OCI-LY3 (cell line): Measurements from ENCODE around the gene B4GALNT3.
A peak's percentile ranks its signal among the peaks of the same experiment; 100 is the strongest.

Source experiments
- H2AFZ ChIP-seq: fragments of 200-600, 300-600 bp; shearing (Covaris generic); 2 replicates; pipeline ENCODE4 v1.6.0; 2014; ENCODE audit warnings: antibody characterized with exemption, low read depth, low read length
- H3K27ac ChIP-seq: fragments of 200-600, 300-600 bp; sonication (generic); 2 replicates; pipeline ENCODE4 v1.5.1; 2014; ENCODE audit warnings: mild to moderate bottlenecking, low read length, moderate library complexity, mixed read lengths
- H3K27me3 ChIP-seq: fragments of 200-600, 300-600 bp; sonication (generic); 2 replicates; pipeline ENCODE4 v1.6.1; 2014; ENCODE audit warnings: low read depth, low read length, mixed read lengths
- H3K36me3 ChIP-seq: fragments of 200-600, 300-600 bp; sonication (generic); replicated peaks from 2 replicates; pipeline ENCODE3; 2014; ENCODE audit warnings: low read depth, low read length, mixed read lengths
- H3K4me1 ChIP-seq: fragments of 300-600, 200-600 bp; sonication (generic); 2 replicates; pipeline ENCODE4 v1.6.1; 2014; ENCODE audit warnings: low read length, mixed read lengths
- H3K4me2 ChIP-seq: fragments of 200-600, 300-600 bp; sonication (generic); 2 replicates; pipeline ENCODE4 v1.6.1; 2014; ENCODE audit warnings: low read length, mixed read lengths
- H3K4me3 ChIP-seq: fragments of 300-600, 200-600 bp; sonication (generic); 2 replicates; pipeline ENCODE4 v1.5.1; 2014; ENCODE audit warnings: antibody characterized with exemption, mild to moderate bottlenecking, low read length, moderate library complexity
- H3K79me2 ChIP-seq: fragments of 300-600, 200-600 bp; shearing (Covaris generic); 2 replicates; pipeline ENCODE4 v1.6.1; 2014; ENCODE audit warnings: mild to moderate bottlenecking, low read length, mixed read lengths
- H3K9ac ChIP-seq: fragments of 300-600, 200-600 bp; shearing (Covaris generic); 2 replicates; pipeline ENCODE4 v1.6.0; 2014; ENCODE audit warnings: mild to moderate bottlenecking, low read length, moderate library complexity
- H3K9me3 ChIP-seq: fragments of 200-600, 300-600 bp; shearing (Covaris generic); 2 replicates; pipeline ENCODE4 v1.6.1; 2014; ENCODE audit warnings: low read length, mixed read lengths; ENCODE audit not compliant: insufficient read depth
- H4K20me1 ChIP-seq: fragments of 200-600, 300-600 bp; sonication (generic); 2 replicates; pipeline ENCODE4 v1.6.1; 2016; ENCODE audit warnings: low read length, mixed read lengths; ENCODE audit not compliant: insufficient read depth
- CTCF ChIP-seq: fragments of 200-600, 300-600 bp; sonication (generic); IDR thresholded peaks from 2 replicates; pipeline ENCODE4 v1.5.1; 2014; ENCODE audit warnings: antibody characterized with exemption, low read length, low read depth
- EZH2phosphoT487 ChIP-seq: fragments of 200-600 bp; shearing (Covaris generic); IDR thresholded peaks from 2 replicates; pipeline ENCODE4 v1.6.1; 2018; ENCODE audit warnings: antibody characterized with exemption, mixed run types, low read depth

B4GALNT3 gene

GRCh38 chr12:442235-442884, 17.4 kb upstream of the B4GALNT3 start:
- Histone ChIP-seq H3K4me3 (no peak overlapping the region), H3K27ac (no peak overlapping the region), H3K9me3 (no peaks in the 10 kb centered on the region), H3K79me2 (no peaks in the 10 kb centered on the region), H3K4me1 (no peaks in the 10 kb centered on the region), H2AFZ (no peak overlapping the region), H3K4me2 (no peak overlapping the region), H4K20me1 (no peaks in the 10 kb centered on the region), H3K36me3 (peaks cover 21% of the 10 kb centered on the region), H3K9ac (no peak overlapping the region), H3K27me3 (no peaks in the 10 kb centered on the region)
- TF ChIP-seq CTCF (peak; percentile 58), EZH2phosphoT487 (no peak)

GRCh38 chr12:447141-447540, 12.6 kb upstream of the B4GALNT3 start:
- Histone ChIP-seq H3K9me3 (no peaks in the 10 kb centered on the region), H3K36me3 (no peaks in the 10 kb centered on the region), H3K4me3 (no peak overlapping the region), H3K27me3 (no peaks in the 10 kb centered on the region), H3K27ac (no peak overlapping the region), H3K4me1 (no peaks in the 10 kb centered on the region), H3K9ac (no peak overlapping the region), H3K4me2 (no peak overlapping the region), H4K20me1 (no peaks in the 10 kb centered on the region), H2AFZ (no peak overlapping the region), H3K79me2 (no peaks in the 10 kb centered on the region)
- TF ChIP-seq EZH2phosphoT487, result no peak

- Histone ChIP-seq H3K9me3 (no peaks in the 10 kb centered on the region), H3K4me2 (no peak overlapping the region), H2AFZ (no peak overlapping the region), H4K20me1 (no peaks in the 10 kb centered on the region), H3K79me2 (no peaks in the 10 kb centered on the region), H3K4me1 (peaks cover 7% of the 10 kb centered on the region; the same call in 1 of the 2 replicates), H3K27me3 (no peaks in the 10 kb centered on the region), H3K27ac (no peak overlapping the region), H3K36me3 (no peaks in the 10 kb centered on the region), H3K4me3 (no peak overlapping the region), H3K9ac (no peak overlapping the region)
- no peak for TF ChIP-seq CTCF
- TF ChIP-seq EZH2phosphoT487, result no peak
Observed at GRCh38 chr12:449203-449602, 10.5 kb upstream of the B4GALNT3 start.

- TF ChIP-seq EZH2phosphoT487 (no peak), CTCF (no peak)
- Histone ChIP-seq H3K9me3 (no peaks in the 10 kb centered on the region), H3K4me1 (peaks cover 7% of the 10 kb centered on the region; the same call in 1 of the 2 replicates), H3K36me3 (no peaks in the 10 kb centered on the region), H2AFZ (no peak overlapping the region), H3K79me2 (no peaks in the 10 kb centered on the region), H3K27me3 (no peaks in the 10 kb centered on the region), H4K20me1 (no peaks in the 10 kb centered on the region), H3K9ac (no peak overlapping the region), H3K27ac (no peak overlapping the region), H3K4me3 (no peak overlapping the region), H3K4me2 (no peak overlapping the region)
Observed at GRCh38 chr12:450438-450837, 9.3 kb upstream of the B4GALNT3 start.
